HG02642 (cell line): Measurements from ENCODE around the gene MAPKAPK2.

Experiments
- ATAC-seq: cut with Tn5 transposase; IDR thresholded peaks from one replicate; pipeline ENCODE4 v1.9.1; 2021; ENCODE audit warnings: mild to moderate bottlenecking; ENCODE audit not compliant: unreplicated experiment, poor library complexity

Gene MAPKAPK2

GRCh38 chr1:206700445-206701036 lies 15.8 kb downstream of the MAPKAPK2 start:
- no peak for ATAC-seq

- ATAC-seq, result no peak
These were observed 17.6 kb downstream of the MAPKAPK2 start for GRCh38 chr1:206702260-206702659.

GRCh38 chr1:206702803-206703202 lies 18.1 kb downstream of the MAPKAPK2 start:
- ATAC-seq, result no peak

GRCh38 chr1:206703661-206704060 lies 19.0 kb downstream of the MAPKAPK2 start:
- ATAC-seq, result no peak

GRCh38 chr1:206704226-206704625 lies 19.5 kb downstream of the MAPKAPK2 start:
- ATAC-seq, result no peak

GRCh38 chr1:206705191-206705590 lies 20.5 kb downstream of the MAPKAPK2 start:
- ATAC-seq, result no peak

- ATAC-seq, result no peak
These were observed 21.1 kb downstream of the MAPKAPK2 start for GRCh38 chr1:206705726-206706297.

GRCh38 chr1:206706298-206706791 lies 21.6 kb downstream of the MAPKAPK2 start:
- no peak for ATAC-seq

GRCh38 chr1:206706806-206707366 lies 22.2 kb downstream of the MAPKAPK2 start:
- no peak for ATAC-seq

GRCh38 chr1:206708058-206708457 lies 23.4 kb downstream of the MAPKAPK2 start:
- ATAC-seq, result peak; percentile 63

GRCh38 chr1:206708882-206709281 lies 24.2 kb downstream of the MAPKAPK2 start:
- no peak for ATAC-seq

- no peak for ATAC-seq
These were observed 24.6 kb downstream of the MAPKAPK2 start for GRCh38 chr1:206709322-206709721.

GRCh38 chr1:206709772-206710459 lies 25.2 kb downstream of the MAPKAPK2 start:
- ATAC-seq, result no peak

- ATAC-seq, result no peak
These were observed 25.7 kb downstream of the MAPKAPK2 start for GRCh38 chr1:206710460-206710823.

GRCh38 chr1:206713070-206713469 lies 28.4 kb downstream of the MAPKAPK2 start:
- ATAC-seq, result no peak

GRCh38 chr1:206713910-206714312 lies 29.2 kb downstream of the MAPKAPK2 start:
- ATAC-seq, result no peak

GRCh38 chr1:206714331-206715058 lies 29.8 kb downstream of the MAPKAPK2 start:
- ATAC-seq, result no peak

GRCh38 chr1:206715120-206715519 lies 30.4 kb downstream of the MAPKAPK2 start:
- ATAC-seq, result no peak

- ATAC-seq, result no peak
These were observed 30.9 kb downstream of the MAPKAPK2 start for GRCh38 chr1:206715552-206716158.

- no peak for ATAC-seq
These were observed 31.6 kb downstream of the MAPKAPK2 start for GRCh38 chr1:206716159-206716869.
